Pancreas (tissue), 10 donors: Measurements from ENCODE around the gene COA5. TPM values are rescaled to one million over a fixed set of nuclear protein-coding genes. Genes with fewer than 3 reads are reported as not detected.

ENCODE experiments used
- ATAC-seq, 4 donors: fragments of 200-7000 bp; cut with Tn5 transposase; one replicate each; pipeline versions ENCODE4 v1.8.0 to v1.9.1; 2020; ENCODE audit warnings: mild to moderate bottlenecking in 4 of 4, moderate library complexity in 4 of 4
- DNase-seq, 6 donors: peaks; one replicate each; pipeline ENCODE4 v3.0.0-alpha.2; 2020
- FAIRE-seq: peaks from 2 replicates; lab custom pipeline; 2012; peaks lifted over from hg19 to GRCh38; lab: Jason Lieb, UNC
- H3K27ac ChIP-seq, 4 donors: fragments of 200-600 bp; sonication (generic); 1 replicate in 3 of 4; 2 replicates in 1 of 4; pipeline versions ENCODE4 v1.5.0 to v1.8.0; 2020
- H3K27me3 ChIP-seq, 4 donors: fragments of 200-600 bp; one replicate each; pipeline ENCODE4 v1.8.0; 2021
- H3K36me3 ChIP-seq, 3 donors: fragments of 200-600 bp; sonication (generic) in 1 of 3; one replicate each; pipeline versions ENCODE4 v1.5.0 to v1.8.0; 2020 to 2021
- H3K4me1 ChIP-seq, 3 donors: fragments of 200-600 bp; one replicate each; pipeline ENCODE4 v1.8.0; 2021
- H3K4me3 ChIP-seq, 4 donors: fragments of 200-600 bp; sonication (generic) in 2 of 4; one replicate each; pipeline versions ENCODE4 v1.5.0 to v1.8.0; 2020 to 2021
- H3K9me3 ChIP-seq, 4 donors: fragments of 200-600 bp; one replicate each; pipeline ENCODE4 v1.8.0; 2021
- CTCF ChIP-seq, 4 donors: fragments of 200-600 bp; sonication (generic) in 3 of 4; IDR thresholded peaks; one replicate each; pipeline versions ENCODE4 v1.5.0 to v1.8.0; 2021; ENCODE audit warnings: antibody characterized with exemption in 4 of 4
- WGBS, 2 donors: extraction: QIAGEN DNeasy Blood & Tissue Kit; methylation state at CpG; one replicate each; pipeline ENCODE4 v1.1.7; 2013; 5-methylcytosine and 5-hydroxymethylcytosine counted together
- intact Hi-C, 3 donors: fragments of 100-400 bp; cut with DNase I; formaldehyde crosslinking; loops; one replicate each; pipeline versions ENCODE4 v1.11.1 to v1.14.2; 2022
- polyA plus RNA-seq, 2 donors: library from polyadenylated mRNA; stranded (reverse); fragments of 200-250 nt; gene quantifications; one replicate each; pipeline ENCODE4 v1.2.3, GENCODE V29; 2013
- total RNA-seq, 6 donors: library from RNA; stranded (reverse); fragmentation: NEBNext Ultra II Directional in 4 of 6; extraction: Animal tissue kit (Norgen Biotek cat#: 25700) in 4 of 6; gene quantifications; one replicate each; pipeline versions ENCODE4 v1.2.1 to v1.2.4, GENCODE V29; 2021 to 2023
- donor health status: healthy with polysubstance abuse.
- donor health status: DM: no; HTN: no; CAD: no; lungs with moderate emphysema.
- donor health status: DM: no; HTN: no; CAD: no.
- donor health status: control.
- donor health status: control.
- donor health status: Bipolar disorder and iron deficiency.
- donor health status: DM: yes; HTN: yes; CAD: no.
- donor health status: DM: no; HTN: no; CAD: no.
- donor health status: DM: no; HTN: no; CAD: no.
- donor health status: DM: yes; HTN: yes; CAD: no.

The COA5 gene
- total and polyA plus RNA-seq, 8 donors, result 9.3 to 41.0 (median 12.5) TPM

- intact Hi-C loops, result no loop called here
- no peak for TF ChIP-seq CTCF (IDR thresholded peaks at IDR 0.05)
- Histone ChIP-seq H3K4me3 (no peak overlapping the region), H3K27ac (no peak overlapping the region), H3K36me3 (peaks cover 0 to 10% (median 0%) of the 10 kb centered on the region in 3 donors), H3K4me1 (no peaks in the 10 kb centered on the region), H3K27me3 (no peaks in the 10 kb centered on the region), H3K9me3 (no peaks in the 10 kb centered on the region)
- ATAC-seq (peak in 2 of 4 donors; percentile 60 to 81), FAIRE-seq (no peak), DNase-seq (no peak)
- 83 to 87% methylated on average over 10 of the region's 10 CpGs for WGBS, 2 donors
Observed at GRCh38 chr2:98583816-98584618, 24.3 kb downstream of the COA5 start.

GRCh38 chr2:98583276-98583675 lies 25.0 kb downstream of the COA5 start:
- FAIRE-seq (no peak), ATAC-seq (no peak), DNase-seq (no peak)
- no peaks in the 10 kb centered on the region for H3K27me3 ChIP-seq
- WGBS, 2 donors, result 90 to 96% methylated on average over 7 of the region's 7 CpGs
- intact Hi-C loops, result no loop called here
- H3K27ac ChIP-seq, result no peak overlapping the region
- H3K36me3 ChIP-seq, result peaks cover 0 to 10% (median 0%) of the 10 kb centered on the region in 3 donors
- no peak overlapping the region for H3K4me3 ChIP-seq
- no peaks in the 10 kb centered on the region for H3K9me3 ChIP-seq
- TF ChIP-seq CTCF (IDR thresholded peaks at IDR 0.05), result no peak
- no peaks in the 10 kb centered on the region for H3K4me1 ChIP-seq

- intact Hi-C loops, result no loop called here
Observed at GRCh38 chr2:98582523-98582922, 25.8 kb downstream of the COA5 start.

GRCh38 chr2:98580656-98581284 lies 27.5 kb downstream of the COA5 start:
- Histone ChIP-seq H3K27ac (no peak overlapping the region), H3K9me3 (no peaks in the 10 kb centered on the region), H3K4me3 (no peak overlapping the region), H3K4me1 (no peaks in the 10 kb centered on the region), H3K36me3 (peaks cover 0 to 10% (median 0%) of the 10 kb centered on the region in 3 donors), H3K27me3 (no peaks in the 10 kb centered on the region)
- intact Hi-C loops, result no loop called here
- 90 to 96% methylated on average over 10 of the region's 10 CpGs for WGBS, 2 donors
- no peak for TF ChIP-seq CTCF (IDR thresholded peaks at IDR 0.05)
- ATAC-seq (no peak), FAIRE-seq (no peak), DNase-seq (no peak)

More at GRCh38 chr2:98582523-98582922, 25.8 kb downstream of the COA5 start:
- DNase-seq (no peak), ATAC-seq (no peak), FAIRE-seq (no peak)
- peaks cover 0 to 10% (median 0%) of the 10 kb centered on the region in 3 donors for H3K36me3 ChIP-seq
- 90 to 91% methylated on average over 9 of the region's 9 CpGs for WGBS, 2 donors
- no peak for TF ChIP-seq CTCF (IDR thresholded peaks at IDR 0.05)
- H3K27ac ChIP-seq, result no peak overlapping the region
- H3K27me3 ChIP-seq, result no peaks in the 10 kb centered on the region
- no peak overlapping the region for H3K4me3 ChIP-seq
- no peaks in the 10 kb centered on the region for H3K4me1 ChIP-seq
- no peaks in the 10 kb centered on the region for H3K9me3 ChIP-seq
